Omental fat pad (tissue), 4 donors: ENCODE data around the gene EME2. TPM values are rescaled to one million over a fixed set of nuclear protein-coding genes. Genes with fewer than 3 reads are reported as not detected.

Experiments used
- ATAC-seq: fragments of 150-250 bp; one replicate; pipeline ENCODE4 v1.9.1; 2016; ENCODE audit warnings: mild to moderate bottlenecking, moderate library complexity; ENCODE audit not compliant: low FRiP score
- DNase-seq: peaks from one replicate; pipeline ENCODE4 v3.0.0-alpha.2; 2019; ENCODE audit warnings: low spot score
- CTCF ChIP-seq, 3 donors: fragments of 450-650 bp; IDR thresholded peaks; one replicate each; pipeline ENCODE4 v1.5.1; 2016 to 2017; ENCODE audit warnings: antibody characterized with exemption in 3 of 3, mild to moderate bottlenecking in 3 of 3, moderate library complexity in 2 of 3
- total RNA-seq, 4 donors: library from RNA; depleted of rRNA; stranded (reverse); fragments of >200 nt; gene quantifications; one replicate each; pipeline ENCODE4 v1.1.0, GENCODE V29; 2016

EME2 gene
- total RNA-seq, 4 donors from 2014 or later: 5.9 to 16.2 (median 7.1) TPM

- TF ChIP-seq CTCF (IDR thresholded peaks at IDR 0.05): no peak
- ATAC-seq: no peak
- DNase-seq: no peak
Observed at GRCh38 chr16:1746693-1747195, 25.9 kb upstream of the EME2 start.

GRCh38 chr16:1747934-1748333 is 24.7 kb upstream of the EME2 start:
- ATAC-seq (no peak), DNase-seq (no peak)
- no peak for TF ChIP-seq CTCF (IDR thresholded peaks at IDR 0.05)

GRCh38 chr16:1749152-1750117 is 23.2 kb upstream of the EME2 start:
- TF ChIP-seq CTCF (IDR thresholded peaks at IDR 0.05): no peak
- DNase-seq (no peak), ATAC-seq (no peak)

GRCh38 chr16:1751946-1752345 is 20.7 kb upstream of the EME2 start:
- ATAC-seq: no peak
- no peak for DNase-seq
- TF ChIP-seq CTCF (IDR thresholded peaks at IDR 0.05): no peak

GRCh38 chr16:1752853-1753252 is 19.8 kb upstream of the EME2 start:
- no peak for DNase-seq
- TF ChIP-seq CTCF (IDR thresholded peaks at IDR 0.05): no peak

GRCh38 chr16:1754204-1754603 is 18.4 kb upstream of the EME2 start:
- ATAC-seq (no peak), DNase-seq (no peak)
- no peak for TF ChIP-seq CTCF (IDR thresholded peaks at IDR 0.05)

More at GRCh38 chr16:1752853-1753252, 19.8 kb upstream of the EME2 start:
- ATAC-seq: no peak
